K562 (cell line): ENCODE results near the gene ERVV-1. TPM values are rescaled to one million over a fixed set of nuclear protein-coding genes. Genes with fewer than 3 reads are reported as not detected.

Experiments
- CCAR2 ChIP-seq: fragments of 200-400 bp; formaldehyde crosslinking; IDR thresholded peaks from 2 replicates; pipeline ENCODE4 v1.6.1; 2017; ENCODE audit warnings: mild to moderate bottlenecking, low read depth, low read length
- CCNT2 ChIP-seq: IDR thresholded peaks from 2 replicates; pipeline ENCODE4 v1.6.1; 2011; ENCODE audit warnings: borderline replicate concordance, low read depth, mild to moderate bottlenecking, moderate library complexity, mixed read lengths, low read length; ENCODE audit not compliant: insufficient read length; ENCODE audit errors: extremely low read depth
- CTCF ChIP-seq, 3 experiments: IDR thresholded peaks in 2 of 3; conservative IDR thresholded peaks in 1 of 3; 2 replicates each; pipeline ENCODE4 v1.5.1; 2011 to 2012; ENCODE audit warnings: low read length in 3 of 3, mild to moderate bottlenecking in 3 of 3, control low read depth in 2 of 3, improper control_type of control experiment in 1 of 3, inconsistent platforms in 1 of 3, low read depth in 1 of 3, mixed read lengths in 1 of 3, moderate library complexity in 1 of 3; ENCODE audit not compliant: insufficient read depth in 2 of 3
- DACH1 ChIP-seq: fragments of 450-650 bp; IDR thresholded peaks from 2 replicates; pipeline ENCODE4 v1.6.1; 2018; ENCODE audit not compliant: partially characterized antibody
- EZH2 ChIP-seq: IDR thresholded peaks from 2 replicates; pipeline ENCODE4 v1.6.1; 2012; ENCODE audit warnings: low read depth, mild to moderate bottlenecking, inconsistent platforms, low read length, borderline replicate concordance
- FOXP4 ChIP-seq: sonication (generic); formaldehyde crosslinking; IDR thresholded peaks from 2 replicates; pipeline ENCODE4 v1.8.0; 2022; ENCODE audit warnings: mild to moderate bottlenecking, missing genetic modification reagents, borderline replicate concordance
- HNRNPH1 ChIP-seq: fragments of 200-400 bp; formaldehyde crosslinking; optimal IDR thresholded peaks from 2 replicates; pipeline ENCODE3; 2017; ENCODE audit warnings: low read depth, mild to moderate bottlenecking, low read length, moderate library complexity
- KLF10 ChIP-seq: fragments of 250-450 bp; sonication (Bioruptor Pico); IDR thresholded peaks from 2 replicates; pipeline ENCODE4 v1.6.1; 2021; ENCODE audit warnings: matching md5 sums
- MBD2 ChIP-seq: sonication (generic); IDR thresholded peaks from 2 replicates; pipeline ENCODE4 v1.6.1; 2016; ENCODE audit warnings: low read depth, borderline replicate concordance
- MNT ChIP-seq, 2 experiments: fragments of 450-650 bp; conservative IDR thresholded peaks; 2 replicates each; pipeline ENCODE4 v1.6.1; 2017; ENCODE audit warnings: mild to moderate bottlenecking in 2 of 2, moderate library complexity in 2 of 2
- PRMT5 ChIP-seq: sonication (generic); formaldehyde crosslinking; IDR thresholded peaks from 2 replicates; pipeline ENCODE4 v1.5.0; 2020; ENCODE audit warnings: missing genetic modification reagents
- PURB ChIP-seq: sonication (generic); formaldehyde crosslinking; IDR thresholded peaks from 2 replicates; pipeline ENCODE4 v1.9.0; 2021; ENCODE audit warnings: low read depth, mild to moderate bottlenecking, missing genetic modification reagents
- SNIP1 ChIP-seq: fragments of 450-650 bp; IDR thresholded peaks from 2 replicates; pipeline ENCODE4 v1.7.1; 2017; ENCODE audit warnings: low read depth, mild to moderate bottlenecking
- ZBTB9 ChIP-seq: fragments of 450-650 bp; formaldehyde crosslinking; IDR thresholded peaks from 2 replicates; pipeline ENCODE4 v1.4.0; 2020; ENCODE audit warnings: mild to moderate bottlenecking, moderate library complexity
- ZC3H11A ChIP-seq: IDR thresholded peaks from 2 replicates; pipeline ENCODE4 v1.6.1; 2012; ENCODE audit warnings: low read depth, low read length, improper control_type of control experiment
- ZNF24 ChIP-seq: fragments of 450-650 bp; IDR thresholded peaks from 2 replicates; pipeline ENCODE4 v1.6.1; 2016
- ZNF253 ChIP-seq: fragments of 250-450 bp; sonication (Bioruptor Pico); conservative IDR thresholded peaks from 2 replicates; pipeline ENCODE4 v1.6.1; 2021; ENCODE audit warnings: mild to moderate bottlenecking
- ZNF316 ChIP-seq: fragments of 450-650 bp; IDR thresholded peaks from 2 replicates; pipeline ENCODE4 v1.6.1; 2016
- ZNF589 ChIP-seq: fragments of 200-800 bp; sonication (Bioruptor generic); IDR thresholded peaks from 2 replicates; pipeline ENCODE4 v1.6.1; 2016; ENCODE audit warnings: low read depth, missing genetic modification characterization, missing compliant biosample characterization
- ZNF695 ChIP-seq: fragments of 450-650 bp; formaldehyde crosslinking; IDR thresholded peaks from 2 replicates; pipeline ENCODE4 v1.4.0; 2020; ENCODE audit warnings: mild to moderate bottlenecking, moderate library complexity
- ZNF778 ChIP-seq: fragments of 450-650 bp; formaldehyde crosslinking; IDR thresholded peaks from 2 replicates; pipeline ENCODE4 v1.4.0; 2020; ENCODE audit warnings: mild to moderate bottlenecking, moderate library complexity
- polyA plus RNA-seq, 8 experiments: library from polyadenylated mRNA; depleted of rRNA in 4 of 8; stranded (reverse) in 5 of 8; unstranded in 3 of 8; fragments of >200 nt; fragmentation: Nextera tagmentation in 2 of 8; fragmentation: Illumina TruSeq in 1 of 8; extraction: Ambion mirVana in 2 of 8; extraction: Trizol in 1 of 8; gene quantifications; 2 replicates each; pipeline versions ENCODE4 v1.2.1 to v1.2.3, GENCODE V29; 2011 to 2014; ENCODE audit warnings: inconsistent platforms in 1 of 8, missing spikeins in 1 of 8
- total RNA-seq, 7 experiments: library from RNA; depleted of rRNA in 6 of 7; stranded (reverse); fragments of >200 nt in 6 of 7; fragmentation: Illumina TruSeq in 2 of 7; extraction: Trizol in 2 of 7; gene quantifications; 2 replicates each; pipeline versions ENCODE4 v1.2.1 to v1.2.3, GENCODE V29; 2011 to 2021; ENCODE audit warnings: low replicate concordance in 1 of 7

The ERVV-1 gene
- total and polyA plus RNA-seq, 9 of the 15 experiments (the other 6 are each of a cell fraction or from before 2014, with no cell fraction given): 0.08 TPM; not detected in 8

- no peak for TF ChIP-seq ZBTB9 (CRISPR knock-in tag)
- TF ChIP-seq HNRNPH1: no peak
- TF ChIP-seq ZNF695 (CRISPR knock-in tag): no peak
- no peak for TF ChIP-seq CCAR2
- TF ChIP-seq DACH1: no peak
- TF ChIP-seq ZNF316: no peak
- TF ChIP-seq ZNF24: no peak
- no peak for TF ChIP-seq MBD2
- TF ChIP-seq SNIP1: no peak
- no peak for TF ChIP-seq ZNF778 (CRISPR knock-in tag)
- no peak for TF ChIP-seq EZH2
- no peak for TF ChIP-seq PRMT5 (CRISPR knock-in tag)
- no peak for TF ChIP-seq KLF10 (CRISPR knock-in tag)
- TF ChIP-seq MNT (conservative IDR thresholded peaks at IDR 0.05): 0 out of 4 replicates have a peak, but pooled peaks of 1 of the 2 experiments have one; percentile 25
- no peak for TF ChIP-seq PURB
- TF ChIP-seq CCNT2: no peak
- no peak for TF ChIP-seq ZC3H11A
- TF ChIP-seq ZNF589 (CRISPR knock-in tag): no peak
- no peak for TF ChIP-seq ZNF253 (CRISPR knock-in tag)
- peak in 2 of 3 experiments; percentile 61 to 95; a peak in 4 of 6 replicates for TF ChIP-seq CTCF (IDR thresholded peaks at IDR 0.05 in 2 of 3, conservative IDR thresholded peaks at IDR 0.05 in 1 of 3; ENCODE audit: insufficient read depth in 2 of 3, low read depth in 1 of 3, low read length in 3 of 3)
- TF ChIP-seq FOXP4 (CRISPR knock-in tag): no peak
Measured at GRCh38 chr19:52993342-52994178, 20.2 kb upstream of the ERVV-1 start (continued).
